Keratinocyte (primary cell): Measurements from ENCODE around the gene MACROH2A2.

Source experiments
- CTCF ChIP-seq, 3 experiments: IDR thresholded peaks in 1 of 3; conservative IDR thresholded peaks in 1 of 3; optimal IDR thresholded peaks in 1 of 3; 2 replicates in 2 of 3; 3 replicates in 1 of 3; pipeline versions ENCODE3 to v1.5.1; 2011; ENCODE audit warnings: low read length in 3 of 3, mild to moderate bottlenecking in 3 of 3, moderate library complexity in 2 of 3, control low read depth in 1 of 3, inconsistent platforms in 1 of 3; ENCODE audit not compliant: insufficient read depth in 2 of 3; ENCODE audit errors: extremely low read depth in 1 of 3
- EZH2 ChIP-seq: IDR thresholded peaks from one replicate; pipeline ENCODE4 v1.6.1; 2012; ENCODE audit warnings: inconsistent platforms, mild to moderate bottlenecking, low read length, moderate library complexity

- no peak for TF ChIP-seq EZH2
- no peak for TF ChIP-seq CTCF (optimal IDR thresholded peaks at IDR 0.05 in 1 of 3, IDR thresholded peaks at IDR 0.05 in 1 of 3, conservative IDR thresholded peaks at IDR 0.05 in 1 of 3; ENCODE audit: extremely low read depth in 1 of 3, insufficient read depth in 2 of 3, low read length in 3 of 3)
These were observed 21.5 kb downstream of the MACROH2A2 start for GRCh38 chr10:70074165-70074564.
